ENCODE measurements around the gene FAF1.
"Not testable (repeated sequence)": the region's sequence is repeated elsewhere in the genome, so short reads cannot be mapped to it uniquely, and the experiment has no call there.

FAF1 gene

DNA sequence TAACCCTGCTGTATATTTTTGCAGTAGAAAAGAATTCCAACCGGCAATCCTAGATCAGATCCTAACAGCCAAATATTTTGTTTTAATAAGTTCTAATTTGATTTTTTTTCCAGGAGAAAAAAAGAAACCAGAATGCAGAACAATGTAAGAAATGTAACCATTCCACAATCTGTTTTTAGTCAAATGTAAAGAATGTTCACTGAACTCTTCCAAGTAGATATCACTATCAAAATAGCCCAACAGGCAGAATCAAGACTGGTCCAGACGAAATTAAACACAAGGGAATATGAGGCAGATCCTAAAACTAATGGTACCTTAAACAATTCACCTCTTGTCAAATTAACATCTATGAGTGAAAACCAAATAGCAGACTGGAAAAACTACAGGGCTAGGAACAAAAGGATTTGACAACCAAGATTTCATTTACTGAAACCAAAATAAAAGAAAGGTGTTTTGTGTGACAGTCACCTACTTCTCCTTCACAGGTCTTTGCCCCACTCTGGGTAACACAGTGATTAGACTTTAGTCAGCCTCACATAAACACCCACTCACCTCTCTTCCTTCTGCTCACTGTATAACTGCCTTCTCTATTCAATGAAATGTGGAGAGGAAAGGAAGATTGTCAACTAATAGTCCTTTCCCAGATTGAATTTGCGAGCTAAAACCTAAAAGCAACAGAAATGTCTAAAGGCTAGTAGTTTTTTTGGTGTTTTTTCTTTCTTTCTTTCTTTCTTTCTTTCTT, 137.9 kb downstream of the FAF1 start:
- Histone ChIP-seq H3K36me3 (ENCODE audit: insufficient read depth, low read length) (no peaks in the 10 kb centered on the region), H3K9ac (ENCODE audit: low read depth, low read length) (no peak overlapping the region), H3K9me3 (ENCODE audit: control insufficient read depth, insufficient read depth, low read length) (peaks cover 3% of the 10 kb centered on the region; the same call in 1 of the 2 replicates), H3K4me1 (ENCODE audit: insufficient read depth, low read length) (no peaks in the 10 kb centered on the region)

DNA sequence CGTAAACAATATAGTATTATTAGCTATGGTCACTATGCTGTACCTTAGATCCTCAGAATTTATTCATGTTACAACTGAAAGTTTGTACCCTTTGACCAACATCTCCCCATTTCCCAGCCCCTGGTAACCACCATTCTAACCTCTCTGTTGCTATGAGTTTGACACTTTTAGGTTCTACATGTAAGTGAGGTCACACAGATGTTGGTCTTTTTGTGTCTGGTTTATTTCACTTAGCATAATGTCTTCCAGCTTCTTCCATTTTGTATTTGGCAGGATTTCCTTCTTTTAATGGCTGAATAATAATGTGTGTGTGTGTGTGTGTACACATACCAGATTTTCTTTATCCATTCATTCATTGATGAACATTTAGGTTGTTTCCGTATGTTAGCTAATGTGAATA, 139.5 kb downstream of the FAF1 start:
- H3K4me1 ChIP-seq (ENCODE audit: insufficient read depth, low read length), result no peaks in the 10 kb centered on the region
- H3K36me3 ChIP-seq (ENCODE audit: insufficient read depth, low read length), result no peaks in the 10 kb centered on the region; the same call in 1 of the 2 replicates
- H3K9ac ChIP-seq (ENCODE audit: low read depth, low read length), result no peak overlapping the region
- H3K9me3 ChIP-seq (ENCODE audit: control insufficient read depth, insufficient read depth, low read length), result no peaks in the 10 kb centered on the region

DNA sequence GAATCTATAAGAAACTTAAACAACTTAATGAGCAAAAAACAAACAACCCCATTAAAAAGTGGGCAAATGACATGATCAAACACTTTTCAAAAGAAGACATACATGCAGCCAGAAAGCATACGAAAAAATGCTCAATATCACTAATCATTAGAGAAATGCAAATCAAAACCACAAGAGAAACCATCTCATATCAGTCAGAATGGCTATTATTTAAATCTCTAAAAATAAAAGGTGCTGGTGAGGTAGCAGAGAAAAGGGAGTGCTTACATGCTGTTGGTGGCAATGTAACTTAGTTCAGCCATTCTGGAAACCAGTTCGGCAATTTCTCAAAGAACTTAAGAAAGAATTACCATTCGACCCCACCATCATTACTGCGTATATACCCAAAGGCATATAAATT, 147.7 kb downstream of the FAF1 start:
- Histone ChIP-seq H3K36me3 (ENCODE audit: insufficient read depth, low read length) (no peaks in the 10 kb centered on the region; the same call in 1 of the 2 replicates), H3K4me1 (ENCODE audit: insufficient read depth, low read length) (no peaks in the 10 kb centered on the region), H3K9ac (ENCODE audit: low read depth, low read length) (no peak overlapping the region), H3K9me3 (ENCODE audit: control insufficient read depth, insufficient read depth, low read length) (peaks cover 7% of the 10 kb centered on the region)

DNA sequence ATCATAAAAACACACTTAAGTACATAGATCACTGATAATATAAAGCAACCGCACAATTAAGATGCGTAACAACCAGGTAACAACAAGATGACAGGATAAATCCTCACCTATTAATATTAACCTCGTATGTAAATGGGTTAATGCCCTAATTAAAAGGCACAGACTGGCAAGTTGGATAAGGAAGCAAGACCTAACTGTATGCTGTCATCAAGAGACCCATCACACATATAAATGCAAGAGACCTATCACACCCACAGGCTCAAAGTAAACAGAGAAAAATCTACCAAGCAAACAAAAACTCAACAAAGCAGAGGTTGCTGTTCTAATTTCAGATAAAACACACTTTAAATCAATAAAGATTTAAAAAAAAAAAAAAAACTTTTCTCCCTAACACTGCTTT, 151.8 kb downstream of the FAF1 start:
- Histone ChIP-seq H3K9ac (ENCODE audit: low read depth, low read length) (no peak overlapping the region), H3K4me1 (ENCODE audit: insufficient read depth, low read length) (peaks cover 4% of the 10 kb centered on the region; the same call in 1 of the 2 replicates), H3K36me3 (ENCODE audit: insufficient read depth, low read length) (no peaks in the 10 kb centered on the region), H3K9me3 (ENCODE audit: control insufficient read depth, insufficient read depth, low read length) (peaks cover 7% of the 10 kb centered on the region)

DNA sequence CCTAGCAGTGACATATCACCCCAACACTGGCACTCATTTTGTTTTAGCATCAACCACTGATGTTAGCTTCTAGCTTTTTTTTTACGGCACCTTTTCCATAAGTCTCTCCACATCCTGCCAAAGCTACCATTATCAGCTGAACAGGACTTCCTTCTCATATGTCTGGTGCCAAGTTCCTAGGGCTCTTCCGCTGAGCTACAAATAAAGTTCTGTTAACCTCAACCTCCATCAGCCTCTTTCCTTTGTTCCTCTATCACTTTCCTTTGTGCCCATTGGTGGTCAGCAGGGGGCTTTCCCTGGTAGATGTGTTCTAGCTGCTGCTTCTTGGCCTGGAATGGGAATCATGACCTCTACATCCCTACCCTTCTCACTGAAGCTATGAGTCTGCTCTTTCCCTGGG, 163.8 kb downstream of the FAF1 start:
- no peaks in the 10 kb centered on the region for H3K36me3 ChIP-seq (ENCODE audit: insufficient read depth, low read length)
- H3K4me1 ChIP-seq (ENCODE audit: insufficient read depth, low read length), result no peaks in the 10 kb centered on the region; the same call in 1 of the 2 replicates
- no peaks in the 10 kb centered on the region for H3K9me3 ChIP-seq (ENCODE audit: control insufficient read depth, insufficient read depth, low read length)
- H3K9ac ChIP-seq (ENCODE audit: low read depth, low read length), result no peak overlapping the region

DNA sequence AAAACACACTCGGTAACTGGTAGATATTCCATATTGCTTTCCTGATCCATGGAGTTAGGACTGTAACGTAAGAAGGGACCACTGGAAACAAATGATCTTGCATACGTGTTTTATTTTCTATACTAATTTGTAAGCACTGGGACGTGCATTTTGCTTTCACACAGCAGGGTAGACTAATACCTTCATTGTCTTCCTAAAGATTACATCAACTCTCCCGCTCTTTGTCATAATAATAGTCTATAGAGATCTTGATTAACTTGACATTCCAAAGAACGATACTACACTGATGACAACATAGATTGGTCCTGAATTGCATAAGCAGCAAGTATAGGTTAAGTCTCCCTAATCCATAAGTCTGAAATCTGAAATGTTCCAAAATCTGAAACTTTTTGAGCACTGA, 166.5 kb downstream of the FAF1 start:
- Histone ChIP-seq H3K9ac (ENCODE audit: low read depth, low read length) (no peak overlapping the region), H3K9me3 (ENCODE audit: control insufficient read depth, insufficient read depth, low read length) (no peaks in the 10 kb centered on the region), H3K4me1 (ENCODE audit: insufficient read depth, low read length) (no peaks in the 10 kb centered on the region; the same call in 1 of the 2 replicates), H3K36me3 (ENCODE audit: insufficient read depth, low read length) (no peaks in the 10 kb centered on the region)

DNA sequence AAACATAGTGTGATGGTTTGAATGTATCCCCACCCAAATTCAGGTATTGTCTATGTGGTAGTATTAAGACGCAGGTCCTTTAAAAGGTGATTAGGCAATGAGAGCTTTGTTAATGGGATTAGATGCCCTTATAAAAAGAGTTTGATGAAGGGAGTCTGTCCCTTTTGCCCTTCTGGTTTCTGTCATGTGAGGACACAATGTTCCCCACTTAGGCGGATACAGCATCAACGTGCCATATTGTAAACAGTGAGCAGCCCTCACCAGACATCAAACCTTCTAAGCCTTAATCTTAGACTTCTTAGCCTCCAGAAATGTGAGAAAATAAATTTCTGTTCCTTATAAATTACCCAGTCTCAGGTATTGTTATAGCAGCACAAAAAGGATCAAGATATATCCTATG, 172.8 kb downstream of the FAF1 start:
- Histone ChIP-seq H3K9me3 (ENCODE audit: control insufficient read depth, insufficient read depth, low read length) (no peaks in the 10 kb centered on the region; the same call in 1 of the 2 replicates), H3K9ac (ENCODE audit: low read depth, low read length) (no peak overlapping the region), H3K4me1 (ENCODE audit: insufficient read depth, low read length) (no peaks in the 10 kb centered on the region), H3K36me3 (ENCODE audit: insufficient read depth, low read length) (no peaks in the 10 kb centered on the region)

DNA sequence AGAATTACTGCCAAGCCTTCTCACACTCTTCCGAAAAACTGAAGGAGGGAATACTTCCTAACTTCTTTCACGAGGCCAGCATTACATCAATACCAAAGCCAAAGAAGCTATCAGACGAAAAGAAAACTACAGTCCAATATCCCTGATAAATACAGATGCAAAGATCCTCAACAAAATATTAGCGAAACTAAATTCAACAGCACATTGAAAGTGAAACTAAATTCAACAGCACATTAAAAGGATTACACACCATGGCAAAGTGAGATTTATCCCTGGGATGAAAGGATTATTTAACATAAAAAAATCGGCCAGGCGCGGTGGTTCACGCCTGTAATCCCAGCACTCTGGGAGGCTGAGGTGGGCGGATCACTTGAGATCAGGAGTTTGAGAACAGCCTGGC, 176.8 kb downstream of the FAF1 start:
- Histone ChIP-seq H3K9me3 (ENCODE audit: control insufficient read depth, insufficient read depth, low read length) (no peaks in the 10 kb centered on the region; the same call in 1 of the 2 replicates), H3K36me3 (ENCODE audit: insufficient read depth, low read length) (no peaks in the 10 kb centered on the region), H3K4me1 (ENCODE audit: insufficient read depth, low read length) (no peaks in the 10 kb centered on the region), H3K9ac (ENCODE audit: low read depth, low read length) (no peak overlapping the region)

DNA sequence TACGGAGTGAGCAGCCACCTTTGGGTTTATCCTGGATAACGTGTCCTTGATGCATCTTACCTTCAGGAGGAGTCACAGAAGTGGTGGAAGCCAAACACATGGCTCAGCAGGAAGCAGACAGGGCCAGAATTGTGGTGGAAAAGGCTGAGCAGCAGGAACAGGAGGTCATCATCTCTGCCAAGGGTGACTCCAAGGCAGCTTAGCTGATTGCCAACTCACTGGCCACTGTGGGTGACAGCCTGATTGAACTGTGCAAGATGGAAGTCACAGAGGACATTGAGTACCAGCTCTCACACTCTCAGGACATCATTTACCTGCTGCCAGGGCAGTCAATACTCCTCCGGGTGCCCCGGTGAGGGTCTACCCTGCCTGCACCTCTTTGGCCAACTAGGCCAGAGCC, 179.3 kb downstream of the FAF1 start:
- H3K36me3 ChIP-seq (ENCODE audit: insufficient read depth, low read length), result no peaks in the 10 kb centered on the region
- H3K4me1 ChIP-seq (ENCODE audit: insufficient read depth, low read length), result no peaks in the 10 kb centered on the region

DNA sequence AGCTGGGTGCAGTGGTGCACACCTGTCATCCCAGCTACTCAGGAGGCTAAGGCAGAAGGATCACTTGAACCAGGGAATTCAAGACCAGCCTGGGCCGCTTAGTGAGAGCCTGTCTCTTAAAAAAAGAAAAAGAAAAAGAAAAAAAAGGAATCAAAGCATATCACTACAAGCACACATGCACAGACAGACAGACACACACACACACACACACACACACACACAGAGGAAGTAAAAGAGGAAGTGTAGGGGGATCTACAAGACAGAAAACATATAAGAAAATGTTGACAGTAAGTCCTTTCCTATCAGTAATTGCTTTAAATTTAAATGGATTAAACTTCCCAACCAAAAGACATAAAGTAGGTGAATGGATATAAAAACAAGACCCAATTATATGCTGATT, 180.3 kb downstream of the FAF1 start:
- Histone ChIP-seq H3K4me1 (ENCODE audit: insufficient read depth, low read length) (no peaks in the 10 kb centered on the region), H3K9ac (ENCODE audit: low read depth, low read length) (no peak overlapping the region), H3K36me3 (ENCODE audit: insufficient read depth, low read length) (no peaks in the 10 kb centered on the region), H3K9me3 (ENCODE audit: control insufficient read depth, insufficient read depth, low read length) (no peaks in the 10 kb centered on the region)

More for the DNA sequence above, 179.3 kb downstream of the FAF1 start:
- Histone ChIP-seq H3K9ac (ENCODE audit: low read depth, low read length) (no peak overlapping the region), H3K9me3 (ENCODE audit: control insufficient read depth, insufficient read depth, low read length) (no peaks in the 10 kb centered on the region)

DNA sequence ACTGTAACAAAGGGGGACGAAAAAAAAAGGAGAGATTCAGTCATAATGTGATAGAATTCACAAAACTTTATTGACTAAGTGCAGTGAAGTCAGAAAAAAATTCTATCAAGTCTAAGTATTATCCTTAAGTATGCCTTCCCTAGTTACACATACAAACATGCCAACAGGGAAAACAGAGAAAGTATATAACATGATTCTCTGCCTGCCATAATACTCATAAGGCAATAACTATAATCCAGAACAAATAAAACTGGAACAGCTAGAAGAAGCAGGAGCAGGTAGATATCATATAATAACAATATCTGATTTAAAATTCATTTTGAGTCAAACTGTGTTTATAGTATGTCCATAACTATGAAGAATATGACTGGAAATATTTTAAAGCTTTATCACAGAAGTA, 184.3 kb downstream of the FAF1 start:
- H3K4me1 ChIP-seq (ENCODE audit: insufficient read depth, low read length), result no peaks in the 10 kb centered on the region
- no peaks in the 10 kb centered on the region for H3K36me3 ChIP-seq (ENCODE audit: insufficient read depth, low read length)
- no peak overlapping the region for H3K9ac ChIP-seq (ENCODE audit: low read depth, low read length)
- no peaks in the 10 kb centered on the region for H3K9me3 ChIP-seq (ENCODE audit: control insufficient read depth, insufficient read depth, low read length)

DNA sequence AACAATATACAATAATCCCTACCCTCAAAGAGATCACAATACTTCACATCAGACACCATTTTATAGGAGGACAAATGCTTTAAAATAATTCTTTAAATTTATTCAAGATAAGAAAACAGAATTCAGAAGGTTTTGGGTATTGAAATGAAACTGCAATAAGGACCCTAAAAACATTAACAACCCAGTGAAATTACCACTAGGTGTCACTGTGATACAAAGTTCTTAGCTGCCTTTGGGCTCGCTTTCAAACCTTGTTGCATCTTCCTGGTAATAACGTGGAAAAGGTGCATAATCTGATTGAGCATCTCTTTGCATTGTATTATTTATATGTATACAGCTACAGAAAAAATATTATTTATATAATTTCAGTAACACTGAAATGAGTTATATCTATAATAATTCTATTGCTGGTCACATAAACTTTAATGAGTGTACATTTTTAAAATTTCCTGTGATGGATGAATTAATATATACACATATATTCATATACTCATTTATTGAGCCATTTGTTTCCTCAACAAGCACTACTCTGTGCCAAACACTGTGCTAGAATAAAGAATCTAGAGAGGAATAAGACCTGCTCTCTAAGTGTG, 185.2 kb downstream of the FAF1 start:
- H3K9ac ChIP-seq (ENCODE audit: low read depth, low read length), result no peak overlapping the region
- H3K4me1 ChIP-seq (ENCODE audit: insufficient read depth, low read length), result no peaks in the 10 kb centered on the region
- H3K9me3 ChIP-seq (ENCODE audit: control insufficient read depth, insufficient read depth, low read length), result no peaks in the 10 kb centered on the region
- no peaks in the 10 kb centered on the region for H3K36me3 ChIP-seq (ENCODE audit: insufficient read depth, low read length)

DNA sequence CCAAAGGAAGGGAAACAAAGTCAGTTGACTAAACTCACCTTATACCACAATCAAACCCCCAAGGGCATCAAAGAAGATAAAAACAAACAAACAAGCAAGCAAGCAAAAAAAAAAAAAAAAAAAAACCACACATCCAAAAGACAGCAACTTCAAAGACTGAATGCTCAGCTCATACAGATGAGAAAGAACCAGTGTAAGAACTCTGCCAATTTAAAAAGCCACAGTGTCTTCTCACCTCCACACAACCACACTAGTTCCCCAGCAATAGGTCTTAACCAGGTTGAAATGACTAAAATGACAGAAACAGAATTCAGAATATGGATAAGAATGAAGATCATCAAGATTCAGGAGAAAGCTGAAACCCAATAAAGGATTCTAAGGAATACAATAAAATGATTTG, 193.4 kb downstream of the FAF1 start:
- H3K4me1 ChIP-seq (ENCODE audit: insufficient read depth, low read length), result no peaks in the 10 kb centered on the region
- no peak overlapping the region for H3K9ac ChIP-seq (ENCODE audit: low read depth, low read length)
- H3K36me3 ChIP-seq (ENCODE audit: insufficient read depth, low read length), result no peaks in the 10 kb centered on the region
- no peaks in the 10 kb centered on the region for H3K9me3 ChIP-seq (ENCODE audit: control insufficient read depth, insufficient read depth, low read length)

DNA sequence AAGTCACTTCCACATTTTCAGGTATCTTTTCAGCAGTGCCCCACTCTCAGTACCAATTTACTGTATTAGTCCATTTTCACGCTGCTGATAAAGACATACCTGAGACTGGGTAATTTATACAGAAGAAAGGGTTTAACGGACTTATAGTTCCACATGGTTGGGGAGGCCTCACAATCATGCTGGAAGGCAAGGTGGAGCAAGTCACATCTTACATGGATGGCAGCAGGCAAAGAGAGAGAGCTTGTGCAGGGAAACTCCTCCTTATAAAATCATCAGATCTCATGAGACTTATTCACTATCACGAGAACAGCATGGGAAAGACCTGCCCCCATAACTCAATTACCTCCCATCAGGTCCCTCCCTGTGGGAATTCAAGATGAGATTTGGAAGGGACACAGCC, 203.5 kb downstream of the FAF1 start:
- not testable (repeated sequence) for H3K9me3 ChIP-seq (ENCODE audit: control insufficient read depth, insufficient read depth, low read length); H3K36me3 ChIP-seq (ENCODE audit: insufficient read depth, low read length); H3K4me1 ChIP-seq (ENCODE audit: insufficient read depth, low read length); H3K9ac ChIP-seq (ENCODE audit: low read depth, low read length)

DNA sequence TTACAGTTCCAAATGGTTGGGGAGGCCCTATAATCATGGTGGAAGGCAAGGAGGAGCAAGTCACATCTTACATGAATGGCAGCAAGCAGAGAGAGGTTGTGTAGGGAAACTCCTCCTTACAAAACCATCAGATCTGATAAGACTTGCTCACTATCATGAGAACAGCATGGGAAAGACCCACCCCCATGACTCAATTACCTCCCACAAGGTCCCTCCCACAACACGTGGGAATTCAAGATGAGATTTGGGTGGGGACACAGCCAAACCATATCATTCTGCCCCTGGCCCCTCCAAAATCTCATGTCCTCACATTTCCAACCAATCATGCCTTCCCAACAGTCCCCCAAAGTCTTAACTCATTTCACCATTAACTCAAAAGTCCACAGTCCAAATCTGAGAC, 205.3 kb downstream of the FAF1 start:
- H3K9me3 ChIP-seq (ENCODE audit: control insufficient read depth, insufficient read depth, low read length); H3K36me3 ChIP-seq (ENCODE audit: insufficient read depth, low read length); H3K9ac ChIP-seq (ENCODE audit: low read depth, low read length); H3K4me1 ChIP-seq (ENCODE audit: insufficient read depth, low read length): not testable (repeated sequence)
